Measurements from ENCODE around the gene NFKB1. TPM values are rescaled to one million over a fixed set of nuclear protein-coding genes. Genes with fewer than 3 reads are reported as not detected.

The NFKB1 gene
- polyA plus RNA-seq, 1 donor from 2014 or later, result 8.6 TPM

DNA sequence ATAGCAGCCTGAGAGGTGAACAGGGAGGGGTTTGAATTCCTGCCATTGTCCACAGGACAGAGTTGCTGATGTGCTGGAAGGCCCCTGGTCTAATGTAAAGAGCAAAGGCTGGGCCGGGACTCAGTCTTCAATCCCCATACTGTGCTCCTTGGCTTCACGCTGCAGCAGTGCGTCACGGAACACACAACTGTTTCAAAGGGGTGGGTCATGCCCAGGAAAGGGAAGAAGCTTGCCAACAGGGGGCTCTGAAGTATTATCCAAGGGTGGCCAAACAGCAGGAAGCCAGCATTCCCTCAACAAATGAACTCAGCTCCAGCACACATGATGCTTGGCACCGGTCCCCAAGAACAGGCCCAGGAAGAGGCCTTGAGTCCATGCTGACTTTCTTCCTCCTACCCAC is 122.5 kb downstream of the NFKB1 start:
- no peaks in the 10 kb centered on the region for H4K20me1 ChIP-seq (ENCODE audit: insufficient read depth)
- H3K4me3 ChIP-seq (ENCODE audit: low read length), result no peak overlapping the region
- no peaks in the 10 kb centered on the region for H3F3A ChIP-seq (ENCODE audit: insufficient read depth, low read length, poor library complexity, severe bottlenecking)
- H3K4me2 ChIP-seq (ENCODE audit: low read length), result no peak overlapping the region
- H3K79me2 ChIP-seq (replicated peaks; ENCODE audit: insufficient read depth, low read length), result no peaks in the 10 kb centered on the region
- no peak overlapping the region for H2AFZ ChIP-seq (ENCODE audit: low read depth, low read length)
- H3K27me3 ChIP-seq (ENCODE audit: insufficient read depth, low read depth, low read length), result no peaks in the 10 kb centered on the region
- no peaks in the 10 kb centered on the region for H3K36me3 ChIP-seq (ENCODE audit: insufficient read depth, low read length)
- H3K9me2 ChIP-seq (ENCODE audit: insufficient read depth, low read length), result no peaks in the 10 kb centered on the region
- H3K27ac ChIP-seq (ENCODE audit: low read length), result no peak overlapping the region
- H3K9ac ChIP-seq (ENCODE audit: low read length), result no peak overlapping the region
- TF ChIP-seq EP300 (conservative IDR thresholded peaks at IDR 0.05; ENCODE audit: poor library complexity, severe bottlenecking), result no peak
- peak; percentile 62 for TF ChIP-seq SMC3 (conservative IDR thresholded peaks at IDR 0.05; ENCODE audit: poor library complexity)
- TF ChIP-seq TAF1 (IDR thresholded peaks at IDR 0.05; ENCODE audit: low read depth), result no peak
- TF ChIP-seq, protein P1, sequence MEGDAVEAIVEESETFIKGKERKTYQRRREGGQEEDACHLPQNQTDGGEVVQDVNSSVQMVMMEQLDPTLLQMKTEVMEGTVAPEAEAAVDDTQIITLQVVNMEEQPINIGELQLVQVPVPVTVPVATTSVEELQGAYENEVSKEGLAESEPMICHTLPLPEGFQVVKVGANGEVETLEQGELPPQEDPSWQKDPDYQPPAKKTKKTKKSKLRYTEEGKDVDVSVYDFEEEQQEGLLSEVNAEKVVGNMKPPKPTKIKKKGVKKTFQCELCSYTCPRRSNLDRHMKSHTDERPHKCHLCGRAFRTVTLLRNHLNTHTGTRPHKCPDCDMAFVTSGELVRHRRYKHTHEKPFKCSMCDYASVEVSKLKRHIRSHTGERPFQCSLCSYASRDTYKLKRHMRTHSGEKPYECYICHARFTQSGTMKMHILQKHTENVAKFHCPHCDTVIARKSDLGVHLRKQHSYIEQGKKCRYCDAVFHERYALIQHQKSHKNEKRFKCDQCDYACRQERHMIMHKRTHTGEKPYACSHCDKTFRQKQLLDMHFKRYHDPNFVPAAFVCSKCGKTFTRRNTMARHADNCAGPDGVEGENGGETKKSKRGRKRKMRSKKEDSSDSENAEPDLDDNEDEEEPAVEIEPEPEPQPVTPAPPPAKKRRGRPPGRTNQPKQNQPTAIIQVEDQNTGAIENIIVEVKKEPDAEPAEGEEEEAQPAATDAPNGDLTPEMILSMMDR (IDR thresholded peaks at IDR 0.05; ENCODE audit: poor library complexity, severe bottlenecking), result peak; percentile 47
- TF ChIP-seq EZH2 (IDR thresholded peaks at IDR 0.05; ENCODE audit: borderline replicate concordance, insufficient read depth, low read length, poor library complexity, severe bottlenecking), result no peak
- no peak for TF ChIP-seq MXI1 (conservative IDR thresholded peaks at IDR 0.05; ENCODE audit: poor library complexity, severe bottlenecking)
- TF ChIP-seq, protein P2, sequence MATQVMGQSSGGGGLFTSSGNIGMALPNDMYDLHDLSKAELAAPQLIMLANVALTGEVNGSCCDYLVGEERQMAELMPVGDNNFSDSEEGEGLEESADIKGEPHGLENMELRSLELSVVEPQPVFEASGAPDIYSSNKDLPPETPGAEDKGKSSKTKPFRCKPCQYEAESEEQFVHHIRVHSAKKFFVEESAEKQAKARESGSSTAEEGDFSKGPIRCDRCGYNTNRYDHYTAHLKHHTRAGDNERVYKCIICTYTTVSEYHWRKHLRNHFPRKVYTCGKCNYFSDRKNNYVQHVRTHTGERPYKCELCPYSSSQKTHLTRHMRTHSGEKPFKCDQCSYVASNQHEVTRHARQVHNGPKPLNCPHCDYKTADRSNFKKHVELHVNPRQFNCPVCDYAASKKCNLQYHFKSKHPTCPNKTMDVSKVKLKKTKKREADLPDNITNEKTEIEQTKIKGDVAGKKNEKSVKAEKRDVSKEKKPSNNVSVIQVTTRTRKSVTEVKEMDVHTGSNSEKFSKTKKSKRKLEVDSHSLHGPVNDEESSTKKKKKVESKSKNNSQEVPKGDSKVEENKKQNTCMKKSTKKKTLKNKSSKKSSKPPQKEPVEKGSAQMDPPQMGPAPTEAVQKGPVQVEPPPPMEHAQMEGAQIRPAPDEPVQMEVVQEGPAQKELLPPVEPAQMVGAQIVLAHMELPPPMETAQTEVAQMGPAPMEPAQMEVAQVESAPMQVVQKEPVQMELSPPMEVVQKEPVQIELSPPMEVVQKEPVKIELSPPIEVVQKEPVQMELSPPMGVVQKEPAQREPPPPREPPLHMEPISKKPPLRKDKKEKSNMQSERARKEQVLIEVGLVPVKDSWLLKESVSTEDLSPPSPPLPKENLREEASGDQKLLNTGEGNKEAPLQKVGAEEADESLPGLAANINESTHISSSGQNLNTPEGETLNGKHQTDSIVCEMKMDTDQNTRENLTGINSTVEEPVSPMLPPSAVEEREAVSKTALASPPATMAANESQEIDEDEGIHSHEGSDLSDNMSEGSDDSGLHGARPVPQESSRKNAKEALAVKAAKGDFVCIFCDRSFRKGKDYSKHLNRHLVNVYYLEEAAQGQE (IDR thresholded peaks at IDR 0.05; ENCODE audit: borderline replicate concordance), result no peak
- no peak for TF ChIP-seq POLR2AphosphoS5 (IDR thresholded peaks at IDR 0.05)
- peak; percentile 62 for TF ChIP-seq RAD21 (conservative IDR thresholded peaks at IDR 0.05)
- no peaks in the 10 kb centered on the region for H3K9me3 ChIP-seq (ENCODE audit: low read length)

DNA sequence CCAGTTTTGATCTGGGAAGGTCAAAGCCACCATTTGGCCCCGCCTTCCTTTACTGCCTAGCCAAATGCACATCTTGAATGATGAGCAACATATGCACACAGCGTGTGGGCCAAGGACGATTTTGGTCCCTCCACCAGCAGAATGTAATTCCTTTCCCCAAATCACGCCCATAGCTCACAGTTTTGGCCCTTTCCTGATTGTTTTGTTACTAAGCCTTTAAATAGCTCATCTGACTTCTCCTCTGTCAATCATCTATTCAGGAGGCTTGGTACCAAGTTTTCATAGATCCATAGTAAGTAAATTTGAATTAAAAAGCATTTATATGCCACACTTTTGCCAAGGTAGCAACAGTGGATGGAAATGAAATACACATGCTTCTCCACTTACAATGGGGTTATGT is 123.3 kb downstream of the NFKB1 start:
- Histone ChIP-seq H3K79me2 (replicated peaks; ENCODE audit: insufficient read depth, low read length) (no peaks in the 10 kb centered on the region), H3K9ac (ENCODE audit: low read length) (no peak overlapping the region), H3K4me3 (ENCODE audit: low read length) (no peak overlapping the region), H3K9me2 (ENCODE audit: insufficient read depth, low read length) (no peaks in the 10 kb centered on the region), H3F3A (ENCODE audit: insufficient read depth, low read length, poor library complexity, severe bottlenecking) (no peaks in the 10 kb centered on the region), H3K4me2 (ENCODE audit: low read length) (no peak overlapping the region), H4K20me1 (ENCODE audit: insufficient read depth) (no peaks in the 10 kb centered on the region), H3K27ac (ENCODE audit: low read length) (no peak overlapping the region), H3K9me3 (ENCODE audit: low read length) (no peaks in the 10 kb centered on the region), H3K36me3 (ENCODE audit: insufficient read depth, low read length) (no peaks in the 10 kb centered on the region), H3K27me3 (ENCODE audit: insufficient read depth, low read depth, low read length) (no peaks in the 10 kb centered on the region), H2AFZ (ENCODE audit: low read depth, low read length) (no peak overlapping the region)
- TF ChIP-seq EZH2 (IDR thresholded peaks at IDR 0.05; ENCODE audit: borderline replicate concordance, insufficient read depth, low read length, poor library complexity, severe bottlenecking) (no peak), MXI1 (conservative IDR thresholded peaks at IDR 0.05; ENCODE audit: poor library complexity, severe bottlenecking) (no peak), SMC3 (conservative IDR thresholded peaks at IDR 0.05; ENCODE audit: poor library complexity) (no peak), TAF1 (IDR thresholded peaks at IDR 0.05; ENCODE audit: low read depth) (no peak), POLR2AphosphoS5 (IDR thresholded peaks at IDR 0.05) (no peak), RAD21 (conservative IDR thresholded peaks at IDR 0.05) (no peak), EP300 (conservative IDR thresholded peaks at IDR 0.05; ENCODE audit: poor library complexity, severe bottlenecking) (no peak)
- TF ChIP-seq, protein P2 (IDR thresholded peaks at IDR 0.05; ENCODE audit: borderline replicate concordance), result no peak
- TF ChIP-seq, protein P1 (IDR thresholded peaks at IDR 0.05; ENCODE audit: poor library complexity, severe bottlenecking), result no peak
